Uterus (tissue), 4 donors: ENCODE data around the gene ATP13A3. TPM values are rescaled to one million over a fixed set of nuclear protein-coding genes. Genes with fewer than 3 reads are reported as not detected.

Experiments
- DNase-seq, 2 donors: peaks; one replicate each; pipeline ENCODE4 v3.0.0-alpha.2; 2019 to 2020
- H3K27ac ChIP-seq, 2 donors: fragments of 200-600 bp; sonication (generic); 1 replicate in 1 of 2; 2 replicates in 1 of 2; pipeline ENCODE4 v1.5.1; 2016 to 2018
- H3K27me3 ChIP-seq, 2 donors: fragments of 200-600 bp; sonication (generic); one replicate each; pipeline ENCODE4 v1.5.1; 2018 to 2019; ENCODE audit warnings: control low read depth in 1 of 2
- H3K36me3 ChIP-seq, 2 donors: fragments of 200-600 bp; sonication (generic); one replicate each; pipeline ENCODE4 v1.5.1; 2019; ENCODE audit warnings: control low read depth in 1 of 2
- H3K4me1 ChIP-seq, 2 donors: fragments of 200-600 bp; sonication (generic); one replicate each; pipeline ENCODE4 v1.5.1; 2018 to 2019; ENCODE audit warnings: control low read depth in 1 of 2
- H3K4me3 ChIP-seq, 2 donors: fragments of 200-600 bp; sonication (generic); 1 replicate in 1 of 2; 2 replicates in 1 of 2; pipeline ENCODE4 v1.5.1; 2018 to 2019; ENCODE audit warnings: mild to moderate bottlenecking in 1 of 2
- H3K9me3 ChIP-seq, 2 donors: fragments of 200-600 bp; sonication (generic); one replicate each; pipeline ENCODE4 v1.5.1; 2019; ENCODE audit warnings: control low read depth in 1 of 2
- CTCF ChIP-seq, 4 experiments: fragments of 200-600 bp in 2 of 4; fragments of 450-650 bp in 2 of 4; sonication (generic) in 2 of 4; IDR thresholded peaks; one replicate each; pipeline ENCODE4 v1.5.1; 2016 to 2019; ENCODE audit warnings: antibody characterized with exemption in 4 of 4, mild to moderate bottlenecking in 2 of 4, moderate library complexity in 1 of 4
- POLR2A ChIP-seq, 2 donors: fragments of 450-650 bp; IDR thresholded peaks; one replicate each; pipeline ENCODE4 v1.6.1; 2016; ENCODE audit warnings: antibody characterized with exemption in 2 of 2, mild to moderate bottlenecking in 1 of 2, moderate library complexity in 1 of 2
- intact Hi-C: fragments of 100-400 bp; cut with DNase I; formaldehyde crosslinking; loops from one replicate; pipeline ENCODE4 v1.15.1; 2023; ENCODE audit warnings: low total_unique reads
- total RNA-seq, 4 donors: library from RNA; depleted of rRNA in 3 of 4; stranded (reverse); fragments of >200 nt in 3 of 4; gene quantifications; one replicate each; pipeline versions ENCODE4 v1.1.0 to v1.2.4, GENCODE V29; 2014 to 2023
- donor health status: DM: yes; HTN: yes; CAD: no.

Gene ATP13A3
- total RNA-seq, 4 donors from 2014 or later: 43.3 to 148 (median 82.9) TPM

- no peak for DNase-seq
- no peak overlapping the region for H3K27ac ChIP-seq
- no peaks in the 10 kb centered on the region for H3K27me3 ChIP-seq
- intact Hi-C loops: no loop called here
- no peaks in the 10 kb centered on the region for H3K4me1 ChIP-seq
- H3K36me3 ChIP-seq: no peaks in the 10 kb centered on the region
- no peak overlapping the region for H3K4me3 ChIP-seq
- H3K9me3 ChIP-seq: no peaks in the 10 kb centered on the region
- TF ChIP-seq CTCF (IDR thresholded peaks at IDR 0.05) (no peak), POLR2A (IDR thresholded peaks at IDR 0.05) (no peak)
Observed at GRCh38 chr3:194450341-194450740, 36.5 kb downstream of the ATP13A3 start.

- intact Hi-C loops: no loop called here
Observed at GRCh38 chr3:194449913-194450312, 36.9 kb downstream of the ATP13A3 start.

GRCh38 chr3:194447657-194448056, 39.1 kb downstream of the ATP13A3 start:
- Histone ChIP-seq H3K9me3 (no peaks in the 10 kb centered on the region), H3K4me1 (no peaks in the 10 kb centered on the region), H3K27me3 (no peaks in the 10 kb centered on the region), H3K36me3 (no peaks in the 10 kb centered on the region), H3K4me3 (no peak overlapping the region), H3K27ac (no peak overlapping the region)
- intact Hi-C loops: no loop called here
- DNase-seq: no peak
- no peak for TF ChIP-seq CTCF (IDR thresholded peaks at IDR 0.05)
- no peak for TF ChIP-seq POLR2A (IDR thresholded peaks at IDR 0.05)

More at GRCh38 chr3:194449913-194450312, 36.9 kb downstream of the ATP13A3 start:
- TF ChIP-seq POLR2A (IDR thresholded peaks at IDR 0.05): no peak
- TF ChIP-seq CTCF (IDR thresholded peaks at IDR 0.05): no peak
- no peaks in the 10 kb centered on the region for H3K9me3 ChIP-seq
- no peak overlapping the region for H3K27ac ChIP-seq
- H3K4me1 ChIP-seq: no peaks in the 10 kb centered on the region
- H3K36me3 ChIP-seq: no peaks in the 10 kb centered on the region
- DNase-seq: no peak
- no peak overlapping the region for H3K4me3 ChIP-seq
- H3K27me3 ChIP-seq: no peaks in the 10 kb centered on the region

GRCh38 chr3:194447161-194447560, 39.6 kb downstream of the ATP13A3 start:
- no peaks in the 10 kb centered on the region for H3K4me1 ChIP-seq
- H3K36me3 ChIP-seq: no peaks in the 10 kb centered on the region
- H3K27me3 ChIP-seq: no peaks in the 10 kb centered on the region
- intact Hi-C loops: no loop called here
- DNase-seq: no peak
- no peaks in the 10 kb centered on the region for H3K9me3 ChIP-seq
- no peak overlapping the region for H3K4me3 ChIP-seq
- TF ChIP-seq CTCF (IDR thresholded peaks at IDR 0.05) (no peak), POLR2A (IDR thresholded peaks at IDR 0.05) (no peak)
- H3K27ac ChIP-seq: no peak overlapping the region

GRCh38 chr3:194446754-194447153, 40.0 kb downstream of the ATP13A3 start:
- H3K36me3 ChIP-seq: no peaks in the 10 kb centered on the region
- H3K27me3 ChIP-seq: no peaks in the 10 kb centered on the region
- H3K27ac ChIP-seq: no peak overlapping the region
- TF ChIP-seq POLR2A (IDR thresholded peaks at IDR 0.05) (no peak), CTCF (IDR thresholded peaks at IDR 0.05) (no peak)
- H3K4me1 ChIP-seq: no peaks in the 10 kb centered on the region
- H3K4me3 ChIP-seq: no peak overlapping the region
- intact Hi-C loops: no loop called here
- no peaks in the 10 kb centered on the region for H3K9me3 ChIP-seq
- no peak for DNase-seq
